DMS114 treated with DMSO at 0.1 percent for 48 hours (cell line): ENCODE data around the gene ARPC2.

Experiments used
- DNase-seq: peaks from one replicate; lab custom pipeline; 2025; ENCODE audit not compliant: unreplicated experiment; lab: John Stamatoyannopoulos, UW

ARPC2 gene

DNA sequence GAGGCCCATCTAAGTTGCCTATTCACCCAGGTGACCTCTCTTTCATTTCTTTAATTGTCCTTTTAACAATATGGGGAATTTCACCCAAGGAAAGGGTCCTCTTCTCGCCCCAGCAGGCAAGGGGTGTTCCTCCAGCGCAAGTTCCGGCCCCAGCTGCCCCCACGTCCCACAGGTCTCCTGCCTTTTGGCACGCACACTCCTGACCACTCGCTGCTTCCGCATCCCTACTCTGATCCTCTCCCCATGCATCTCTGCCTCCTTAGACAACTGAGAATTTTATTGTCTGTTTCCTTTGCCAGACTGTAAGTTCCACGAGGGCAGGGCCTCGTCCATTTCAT lies 684 bp upstream of the ARPC2 start:
- no peak for DNase-seq

DNA sequence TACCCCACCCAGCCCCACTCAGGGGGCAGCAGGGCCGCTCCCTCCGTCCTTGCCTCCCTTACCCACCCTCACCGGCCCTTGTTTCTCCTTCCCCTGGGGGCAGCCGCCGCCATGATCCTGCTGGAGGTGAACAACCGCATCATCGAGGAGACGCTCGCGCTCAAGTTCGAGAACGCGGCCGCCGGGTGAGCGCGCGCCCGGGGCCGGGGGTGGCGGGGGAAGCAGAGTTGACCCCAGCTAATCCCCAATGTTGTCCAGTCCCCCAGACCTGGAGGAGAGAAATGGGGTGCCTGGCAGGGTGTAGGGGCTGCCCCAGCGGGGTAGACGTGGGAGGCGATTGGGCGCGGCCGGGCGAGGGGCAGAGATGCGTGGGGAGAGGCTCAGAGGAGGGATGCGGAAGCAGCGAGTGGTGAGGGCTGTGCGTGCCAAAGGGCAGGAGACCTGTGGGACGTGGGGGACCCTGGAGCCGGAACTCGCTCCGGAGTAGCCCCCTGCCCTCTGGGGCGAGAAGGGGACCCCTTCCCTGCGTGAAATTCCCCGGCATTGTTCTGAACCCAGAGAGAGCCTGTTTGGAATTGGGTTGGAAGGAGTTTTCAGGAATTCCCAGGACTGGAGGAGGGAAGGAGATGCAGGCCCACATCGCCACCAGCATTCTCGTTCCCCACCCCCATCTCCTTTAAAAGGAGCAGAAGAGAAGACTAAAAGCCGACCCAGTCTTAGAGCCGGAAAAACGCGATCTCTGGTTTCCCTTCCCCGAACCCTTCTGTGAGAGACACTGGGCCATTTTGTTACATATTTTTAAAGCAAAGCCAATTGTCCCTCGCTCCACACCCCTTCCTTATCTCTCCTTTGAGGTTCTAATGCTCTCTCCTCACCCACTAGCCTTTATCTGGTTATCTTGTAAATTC lies 625 bp downstream of the ARPC2 start:
- no peak for DNase-seq

DNA sequence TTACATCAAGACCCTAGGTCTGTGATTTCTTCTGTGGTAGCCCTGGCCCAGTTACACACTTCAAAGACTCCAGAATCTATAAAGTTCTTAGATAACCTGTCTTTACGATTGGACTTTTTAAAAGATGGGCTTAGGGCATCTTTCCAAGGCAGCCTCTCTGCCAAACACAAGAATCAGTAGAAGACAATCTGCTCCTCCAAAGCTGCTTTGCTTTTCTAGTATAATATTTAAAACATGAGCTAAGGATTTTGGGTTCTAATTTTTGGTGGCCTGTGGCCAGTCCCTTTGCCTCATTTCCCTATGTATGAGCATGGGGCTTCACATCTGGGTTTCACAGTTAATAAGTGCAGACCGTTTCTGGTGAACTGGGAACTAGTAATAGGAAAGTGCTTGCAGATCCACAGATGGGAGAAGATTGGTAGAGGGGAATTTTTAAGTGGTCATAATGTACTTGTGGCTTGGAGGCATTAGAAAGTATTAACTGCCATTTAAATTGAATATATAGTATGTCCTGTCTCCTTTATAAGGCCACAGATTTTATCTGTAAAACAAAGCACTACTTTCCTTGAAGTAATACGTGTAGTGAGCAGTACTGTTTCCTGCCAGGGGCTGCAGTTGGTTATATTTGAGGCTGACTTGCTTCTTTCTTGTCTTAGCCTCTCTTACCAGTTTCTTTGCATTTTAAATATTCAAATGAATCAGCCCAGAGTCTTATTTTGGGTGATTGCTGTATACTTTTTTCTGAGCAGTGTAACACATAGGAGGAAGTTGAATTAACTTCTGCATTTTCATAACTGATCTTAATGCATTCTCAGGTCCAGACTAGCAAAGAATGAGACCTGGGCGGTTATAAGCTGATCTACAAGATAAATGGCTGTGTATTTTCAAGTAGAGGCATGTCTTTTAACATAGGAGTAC lies 1.5 kb downstream of the ARPC2 start:
- DNase-seq: peak; percentile 7

DNA sequence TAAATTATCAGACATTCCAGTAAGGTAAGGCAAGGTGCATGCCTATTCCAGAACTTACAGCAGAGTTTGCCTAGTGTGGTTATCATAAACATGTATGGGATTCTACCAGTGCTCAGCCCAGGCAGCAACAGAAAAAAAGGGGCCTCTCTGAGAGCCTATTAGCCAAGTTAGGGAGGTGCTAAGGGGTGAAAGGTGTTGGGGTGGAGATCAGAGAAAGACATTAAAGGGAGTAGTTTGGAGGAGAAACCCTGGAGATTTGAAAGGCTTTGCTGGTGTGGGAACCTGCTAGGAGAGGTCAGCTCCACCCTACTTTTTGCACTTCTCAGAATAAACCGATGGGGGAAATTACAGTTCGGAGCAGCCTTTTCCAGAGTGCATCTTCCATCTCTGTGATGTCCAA lies 2.9 kb downstream of the ARPC2 start:
- DNase-seq: no peak

DNA sequence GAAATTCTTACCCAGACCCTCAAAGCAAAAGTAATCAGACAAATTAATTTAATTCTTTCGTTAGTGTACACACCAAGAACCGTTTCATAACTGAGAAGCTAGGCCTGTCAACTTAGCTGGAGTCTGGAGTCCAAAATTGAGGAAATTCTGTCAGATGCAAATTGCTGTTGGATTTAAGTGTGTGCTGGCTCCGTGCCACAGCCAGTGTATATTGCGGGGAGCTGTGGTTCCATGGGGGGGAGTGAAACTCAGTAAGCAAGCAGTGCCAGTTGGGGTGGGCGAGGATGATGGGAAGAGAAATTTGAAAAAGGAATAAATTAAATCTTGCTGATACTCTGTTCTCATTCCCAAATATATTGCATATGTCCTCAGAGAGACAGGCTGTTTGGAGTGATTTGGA lies 4.0 kb downstream of the ARPC2 start:
- no peak for DNase-seq

DNA sequence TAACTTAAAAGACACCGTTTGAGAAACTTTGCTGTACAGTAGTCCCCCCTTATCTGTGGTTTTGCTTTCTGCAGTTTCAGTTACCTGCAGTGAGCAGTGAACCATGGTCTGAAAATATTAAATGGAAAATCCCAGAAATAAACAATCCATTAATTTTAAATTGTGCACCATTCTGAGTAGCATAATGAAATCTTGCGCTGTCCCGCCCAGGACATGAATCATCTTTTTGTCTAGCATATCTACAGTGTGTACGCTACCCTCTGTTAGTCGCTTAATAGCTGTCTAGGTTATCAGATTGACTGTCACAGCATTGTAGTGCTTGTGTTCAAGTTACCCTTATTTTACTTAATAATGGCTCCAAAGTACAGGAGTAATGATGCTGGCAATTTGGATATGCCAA lies 6.1 kb downstream of the ARPC2 start:
- DNase-seq: no peak

DNA sequence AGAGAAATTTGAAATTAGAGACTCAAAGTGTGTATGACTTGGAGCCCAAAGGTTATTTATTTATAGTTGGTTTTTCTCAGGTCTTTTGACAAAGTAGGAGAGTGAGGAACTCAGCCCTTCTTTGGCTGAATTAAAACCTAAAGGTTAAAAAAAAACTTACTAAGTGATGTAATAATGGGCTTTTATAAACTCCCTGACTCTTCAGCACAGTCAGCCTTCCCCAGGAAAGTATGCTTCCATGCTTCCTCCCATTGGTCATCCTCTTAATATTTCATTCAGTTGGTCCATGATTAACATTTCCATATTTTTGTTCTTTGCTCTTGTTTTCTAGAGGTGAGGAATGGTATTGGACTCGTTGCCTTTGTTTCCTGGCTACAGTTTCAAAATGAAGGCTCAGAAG lies 7.2 kb downstream of the ARPC2 start:
- no peak for DNase-seq

DNA sequence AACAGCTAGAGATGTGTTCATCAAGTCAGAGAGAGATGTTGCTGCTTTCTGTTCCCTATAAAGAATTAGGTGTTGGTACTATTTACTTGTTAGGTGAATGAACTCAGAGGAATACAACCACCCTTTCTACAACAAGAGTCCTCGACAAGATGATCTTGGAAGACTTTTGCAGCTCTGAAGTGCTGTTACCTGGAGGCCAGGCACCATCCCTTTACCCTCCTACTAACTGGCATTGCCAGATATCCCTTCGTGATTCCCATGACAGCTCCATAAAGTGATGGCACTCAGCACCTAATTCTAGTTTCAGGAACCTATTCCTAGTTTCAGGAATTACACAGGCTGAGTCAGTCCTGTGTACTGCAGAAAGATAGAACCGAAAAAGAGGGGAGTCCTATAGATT lies 9.9 kb downstream of the ARPC2 start:
- no peak for DNase-seq

DNA sequence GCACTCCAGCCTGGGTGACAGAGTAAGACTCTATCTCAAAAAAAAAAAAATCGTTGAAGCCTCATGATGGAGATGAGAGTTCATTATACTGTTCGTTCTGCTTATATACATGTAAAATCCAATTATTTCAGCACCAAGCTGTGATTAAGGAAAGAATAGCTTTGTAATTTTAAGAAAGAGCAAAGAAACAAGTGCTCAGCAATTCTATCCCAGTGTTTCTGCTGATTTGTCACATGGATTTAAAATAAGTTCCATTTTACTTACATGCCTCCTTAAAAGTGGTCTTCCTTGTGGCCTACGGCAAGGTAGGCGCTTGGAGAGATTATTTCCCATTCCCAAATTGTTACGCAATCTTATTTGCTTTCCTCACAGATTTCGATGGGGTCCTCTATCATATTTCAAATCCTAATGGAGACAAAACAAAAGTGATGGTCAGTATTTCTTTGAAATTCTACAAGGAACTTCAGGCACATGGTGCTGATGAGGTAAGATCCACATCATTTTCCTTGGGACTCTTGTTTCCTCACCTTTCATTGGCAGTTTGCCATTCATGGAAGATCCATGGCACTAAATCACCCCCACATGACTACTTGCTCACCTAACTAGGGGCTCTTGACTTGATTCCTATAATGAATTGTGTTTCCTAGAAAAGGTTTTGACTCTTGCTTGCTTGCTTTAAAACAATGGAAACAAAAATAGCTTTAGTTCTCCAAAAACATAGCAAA lies 11.5 kb downstream of the ARPC2 start:
- no peak for DNase-seq

DNA sequence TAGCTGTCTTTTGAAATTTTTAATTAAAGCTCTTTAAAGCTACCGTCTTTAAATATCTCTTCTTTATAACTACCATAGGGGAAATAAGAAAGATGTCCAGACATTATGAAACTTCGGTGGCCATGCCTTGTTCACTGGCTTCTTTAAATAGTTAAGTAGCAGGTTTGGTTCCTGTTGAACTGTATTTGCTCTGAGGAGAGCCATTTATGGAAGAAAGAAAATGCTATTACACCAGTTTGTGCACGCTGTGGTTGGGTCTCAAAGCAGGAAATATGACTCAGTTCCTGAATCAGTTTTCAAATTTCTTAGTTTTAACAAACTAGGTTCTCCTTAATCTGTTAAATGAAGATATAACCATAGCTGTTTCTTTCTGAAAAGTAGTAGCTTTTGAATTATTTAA lies 12.2 kb downstream of the ARPC2 start:
- DNase-seq: no peak

DNA sequence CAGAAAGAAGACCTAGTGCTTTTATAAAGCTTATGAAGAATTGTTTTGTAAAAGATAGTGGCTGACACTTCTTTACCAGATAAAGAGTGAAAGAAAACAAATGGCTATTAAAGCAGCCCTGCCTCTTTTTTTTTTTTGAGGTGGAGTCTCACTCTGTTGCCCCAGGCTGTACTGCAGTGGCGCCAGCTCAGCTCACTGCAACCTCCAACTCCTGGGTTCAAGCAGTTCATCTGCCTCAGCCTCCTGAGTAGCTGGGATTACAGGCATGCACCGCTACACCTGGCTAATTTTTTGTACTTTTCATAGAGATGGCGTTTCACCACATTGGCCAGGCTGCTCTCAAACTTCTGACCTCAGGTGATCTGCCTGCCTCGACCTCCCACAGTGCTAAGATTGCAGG lies 12.9 kb downstream of the ARPC2 start:
- no peak for DNase-seq

DNA sequence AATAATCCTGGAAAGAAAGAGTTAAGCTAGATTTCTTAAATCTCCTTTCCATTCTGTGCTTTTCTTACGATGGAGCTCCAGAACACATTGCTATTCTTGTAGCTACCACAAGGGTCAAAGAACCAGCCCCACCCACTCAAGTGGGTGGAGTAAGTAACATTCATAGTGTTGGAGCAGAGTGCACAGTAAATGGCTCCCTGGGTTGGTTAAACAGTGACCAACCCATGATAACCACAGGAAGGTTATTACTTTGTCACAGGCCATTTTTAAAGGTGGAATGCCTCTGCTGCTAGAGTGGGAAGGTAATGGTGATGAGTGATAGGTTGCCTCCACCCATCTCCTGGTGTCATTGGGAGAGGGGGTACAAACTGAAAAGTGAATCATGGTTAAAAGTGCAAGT lies 13.9 kb downstream of the ARPC2 start:
- peak; percentile 9 for DNase-seq

DNA sequence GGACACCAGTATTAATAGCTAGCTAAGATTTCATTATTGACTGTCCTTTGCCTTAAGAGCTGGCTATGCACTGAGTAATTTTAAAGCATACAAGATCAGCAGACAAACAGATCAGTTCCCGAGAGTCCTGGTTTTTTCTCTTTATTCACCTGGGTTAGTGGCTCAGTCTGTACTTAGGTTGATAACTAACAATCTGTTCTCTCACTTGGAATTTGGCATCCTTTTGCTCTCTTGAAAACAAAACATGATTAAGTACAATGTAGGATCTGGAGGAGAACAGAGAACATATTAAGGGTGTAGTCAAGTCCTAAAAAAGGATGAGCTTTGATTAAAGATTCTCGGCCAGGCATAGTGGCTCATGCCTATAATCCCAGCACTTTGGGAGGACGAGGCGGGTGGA lies 16.6 kb downstream of the ARPC2 start:
- no peak for DNase-seq

DNA sequence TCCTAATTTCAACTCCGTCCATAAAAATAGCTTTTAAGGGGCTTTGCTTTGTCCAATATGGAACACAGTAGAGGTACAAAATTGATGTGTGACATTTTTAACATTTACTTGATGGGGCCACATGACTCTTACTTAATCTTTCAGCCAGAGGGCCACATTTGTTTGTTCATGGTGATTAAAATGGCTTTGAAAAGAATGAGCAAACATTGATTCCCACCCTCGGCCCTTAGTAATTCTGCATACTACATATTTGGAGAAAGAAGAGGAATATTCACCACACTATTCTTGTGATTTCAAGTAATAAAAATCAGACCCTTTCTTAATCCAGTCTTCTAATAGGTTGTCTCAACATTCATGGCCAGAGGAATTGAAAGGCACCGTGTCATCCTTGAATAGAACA lies 17.5 kb downstream of the ARPC2 start:
- DNase-seq: no peak

DNA sequence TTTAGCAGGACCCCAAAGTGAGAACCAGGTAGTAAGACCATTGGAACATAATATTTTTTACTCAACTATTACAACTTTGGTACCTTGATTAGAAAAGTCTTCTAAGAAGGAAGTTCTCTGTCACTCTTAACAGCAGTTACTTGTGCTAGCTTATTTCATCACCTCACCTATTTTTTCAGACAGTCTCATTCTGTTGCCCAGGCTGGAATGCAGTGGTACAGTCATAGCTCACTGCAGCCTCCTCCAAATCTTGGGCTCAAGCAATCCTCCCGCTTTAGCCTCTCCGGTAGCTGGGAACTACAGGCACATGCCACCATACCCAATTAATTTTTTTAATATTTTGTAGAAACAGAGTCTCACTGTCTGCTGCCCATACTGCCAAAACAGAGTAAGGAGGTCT lies 18.0 kb downstream of the ARPC2 start:
- DNase-seq: no peak

DNA sequence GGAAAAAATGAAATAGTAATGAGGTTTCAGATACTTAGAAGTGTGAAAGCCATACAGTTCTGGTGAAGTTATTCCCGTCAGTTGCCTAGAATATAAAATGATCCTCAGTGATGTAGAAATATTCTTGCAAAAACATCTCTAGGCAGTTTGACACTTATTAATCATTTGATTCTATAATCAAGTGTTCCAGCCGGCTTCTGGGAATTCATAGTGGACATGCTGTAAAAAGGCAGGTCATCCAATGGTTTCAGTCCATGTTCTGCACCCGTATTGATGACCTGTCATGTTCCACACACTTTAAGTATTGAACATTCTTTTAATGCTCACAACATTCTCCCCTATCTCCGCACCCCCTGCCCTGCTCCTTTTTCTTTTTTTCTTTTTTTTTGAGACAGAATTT lies 19.8 kb downstream of the ARPC2 start:
- no peak for DNase-seq

DNA sequence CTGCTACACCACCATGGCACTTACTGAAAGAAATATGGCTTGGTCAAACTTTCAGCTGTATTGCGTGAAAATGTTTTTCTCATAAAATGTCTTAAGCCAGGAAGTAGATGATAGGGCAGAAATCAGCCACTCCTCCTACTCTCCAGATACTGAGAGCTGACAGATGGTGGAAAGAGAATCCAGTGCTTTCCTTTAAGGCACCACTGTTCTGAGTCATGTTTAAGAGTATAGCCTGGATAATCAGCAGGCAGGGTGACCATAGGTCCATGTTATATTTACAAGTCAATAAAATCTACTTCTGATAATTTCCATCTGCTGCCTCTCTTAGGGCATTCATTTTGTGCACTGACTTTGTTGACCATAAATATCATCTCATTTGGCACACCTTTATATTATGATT lies 21.9 kb downstream of the ARPC2 start:
- DNase-seq: no peak

DNA sequence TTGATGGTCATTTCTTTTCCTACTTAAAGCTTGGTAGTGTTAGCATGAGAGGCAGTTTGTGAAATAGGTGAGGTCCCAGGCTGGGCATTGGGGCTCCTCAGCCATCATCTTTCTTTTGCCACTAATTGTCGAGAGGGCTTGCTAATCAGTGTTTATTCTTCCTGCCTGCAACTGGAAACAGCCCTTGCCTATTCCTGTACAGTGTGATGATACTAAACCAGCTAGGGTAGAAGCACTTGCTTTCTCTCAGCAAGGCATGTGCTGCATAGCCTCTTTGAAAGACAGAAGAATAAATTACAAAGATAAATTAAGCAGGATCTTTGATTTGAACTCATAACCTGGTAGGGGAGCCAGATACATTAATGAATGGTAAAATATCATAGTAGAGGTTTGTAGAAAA lies 27.2 kb downstream of the ARPC2 start:
- no peak for DNase-seq

DNA sequence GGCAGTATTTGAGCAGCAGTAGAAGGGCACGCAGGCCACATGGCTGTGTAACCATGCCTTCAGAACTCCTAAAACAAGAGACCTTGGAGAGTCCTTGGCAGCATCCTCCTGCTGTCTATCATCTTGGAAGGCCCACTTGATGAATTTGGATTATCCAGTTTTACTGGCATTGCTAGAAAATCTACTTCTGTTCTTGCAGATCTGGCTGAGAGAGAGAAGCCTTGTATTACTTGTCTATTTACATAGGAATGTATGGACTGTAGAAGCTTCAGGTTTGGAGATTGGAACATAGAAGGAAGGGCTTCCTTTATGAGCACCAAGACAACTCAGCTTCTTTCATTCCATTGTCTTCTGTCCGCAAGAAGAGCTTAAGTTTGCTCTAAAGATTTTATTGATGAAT lies 27.7 kb downstream of the ARPC2 start:
- no peak for DNase-seq

DNA sequence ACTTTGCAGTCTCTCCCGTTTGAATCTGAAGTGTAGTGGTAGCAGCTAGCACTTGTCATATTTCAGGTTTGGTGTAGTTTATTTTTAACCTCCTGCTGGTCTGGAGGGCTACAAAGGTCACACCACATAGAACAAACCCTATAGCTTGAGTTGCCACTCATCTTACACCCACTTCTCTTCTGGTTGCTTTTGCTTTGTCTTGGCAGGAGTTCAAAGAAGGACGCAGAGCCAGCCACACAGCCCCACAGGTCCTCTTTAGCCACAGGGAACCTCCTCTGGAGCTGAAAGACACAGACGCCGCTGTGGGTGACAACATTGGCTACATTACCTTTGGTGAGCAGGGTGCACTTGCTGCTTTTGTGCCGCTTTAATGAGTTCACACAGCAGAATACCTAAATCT lies 28.2 kb downstream of the ARPC2 start:
- no peak for DNase-seq

DNA sequence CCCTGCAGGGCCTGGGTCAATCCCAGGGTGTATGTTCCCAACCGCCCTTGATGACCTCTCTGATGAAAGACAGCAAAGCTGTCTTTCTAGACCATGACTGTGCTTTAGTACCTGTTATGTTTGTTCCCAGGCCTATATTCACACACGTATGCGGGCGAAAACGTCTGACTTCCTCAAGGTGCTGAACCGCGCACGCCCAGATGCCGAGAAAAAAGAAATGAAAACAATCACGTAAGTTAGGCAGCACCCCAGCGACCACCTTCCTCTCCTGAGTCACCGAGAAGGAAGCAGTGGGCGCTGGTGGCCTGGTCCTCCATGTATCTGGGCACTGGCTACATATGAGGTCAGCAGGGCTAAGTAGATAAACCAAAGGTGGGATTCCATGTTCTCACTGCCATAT lies 32.7 kb downstream of the ARPC2 start:
- no peak for DNase-seq
